ES-I3 (cell line): ENCODE results near the gene EIF3A.
A peak's percentile ranks its signal among the peaks of the same experiment; 100 is the strongest.
"Not testable (repeated sequence)": the region's sequence is repeated elsewhere in the genome, so short reads cannot be mapped to it uniquely, and the experiment has no call there.

Experiments
- H3K36me3 ChIP-seq: 2 replicates; pipeline ENCODE4 v1.6.1; 2013; ENCODE audit warnings: mild to moderate bottlenecking, low read length, control low read depth, moderate library complexity; ENCODE audit not compliant: insufficient read depth
- H3K4me1 ChIP-seq: 2 replicates; pipeline ENCODE4 v1.6.1; 2013; ENCODE audit warnings: mild to moderate bottlenecking, control low read depth, low read length; ENCODE audit not compliant: insufficient read depth
- H3K9ac ChIP-seq: 2 replicates; pipeline ENCODE4 v1.6.1; 2013; ENCODE audit warnings: low read depth, mild to moderate bottlenecking, low read length, moderate library complexity
- H3K9me3 ChIP-seq: 2 replicates; pipeline ENCODE4 v1.6.1; 2013; ENCODE audit warnings: mild to moderate bottlenecking, low read length, moderate library complexity; ENCODE audit not compliant: control insufficient read depth, insufficient read depth

The EIF3A gene

DNA sequence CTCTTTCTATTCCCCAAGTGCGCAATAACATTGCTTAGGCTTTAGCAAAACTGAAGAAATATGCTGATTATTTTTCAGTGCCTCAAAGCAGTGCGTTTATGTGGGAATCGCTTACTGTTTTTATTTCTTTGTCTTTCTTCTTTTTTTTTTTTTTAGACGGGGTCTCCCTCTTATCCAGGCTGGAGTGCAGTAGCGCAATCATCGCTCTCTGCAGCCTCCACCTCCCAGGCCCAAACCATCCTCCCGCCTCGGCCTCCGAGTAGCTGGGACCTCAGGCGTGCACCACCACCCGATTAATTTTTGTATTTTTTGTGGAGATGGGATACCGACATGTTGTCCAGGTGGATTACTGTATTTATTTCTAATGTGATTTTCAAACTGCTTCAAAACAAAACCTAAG lies 24.5 kb upstream of the EIF3A start:
- Histone ChIP-seq H3K4me1 (no peaks in the 10 kb centered on the region), H3K9me3 (no peaks in the 10 kb centered on the region), H3K36me3 (no peaks in the 10 kb centered on the region; the same call in none of the 2 replicates), H3K9ac (peak overlapping the region; percentile 94; the same call in 1 of the 2 replicates)

DNA sequence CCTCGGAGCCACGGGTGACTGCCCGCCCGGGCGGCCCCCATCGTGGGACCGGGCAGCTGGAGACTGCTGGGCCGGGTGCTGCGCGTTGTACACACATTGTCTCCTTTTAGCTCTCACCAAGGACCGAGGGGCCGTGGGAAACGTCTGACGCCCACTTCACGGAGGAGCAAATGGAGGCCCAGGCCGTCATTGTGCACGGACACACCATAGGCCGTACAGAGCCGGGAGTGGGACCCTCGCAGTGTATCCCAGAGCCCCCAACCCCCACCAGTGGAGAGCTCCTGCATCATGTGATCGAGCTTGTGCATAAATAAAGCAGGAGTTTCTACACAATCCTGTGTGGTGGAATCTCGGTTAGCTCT lies 24.0 kb upstream of the EIF3A start:
- H3K36me3 ChIP-seq = no peaks in the 10 kb centered on the region; the same call in none of the 2 replicates
- no peaks in the 10 kb centered on the region for H3K9me3 ChIP-seq
- H3K9ac ChIP-seq = peak overlapping the region; percentile 94
- no peaks in the 10 kb centered on the region for H3K4me1 ChIP-seq

DNA sequence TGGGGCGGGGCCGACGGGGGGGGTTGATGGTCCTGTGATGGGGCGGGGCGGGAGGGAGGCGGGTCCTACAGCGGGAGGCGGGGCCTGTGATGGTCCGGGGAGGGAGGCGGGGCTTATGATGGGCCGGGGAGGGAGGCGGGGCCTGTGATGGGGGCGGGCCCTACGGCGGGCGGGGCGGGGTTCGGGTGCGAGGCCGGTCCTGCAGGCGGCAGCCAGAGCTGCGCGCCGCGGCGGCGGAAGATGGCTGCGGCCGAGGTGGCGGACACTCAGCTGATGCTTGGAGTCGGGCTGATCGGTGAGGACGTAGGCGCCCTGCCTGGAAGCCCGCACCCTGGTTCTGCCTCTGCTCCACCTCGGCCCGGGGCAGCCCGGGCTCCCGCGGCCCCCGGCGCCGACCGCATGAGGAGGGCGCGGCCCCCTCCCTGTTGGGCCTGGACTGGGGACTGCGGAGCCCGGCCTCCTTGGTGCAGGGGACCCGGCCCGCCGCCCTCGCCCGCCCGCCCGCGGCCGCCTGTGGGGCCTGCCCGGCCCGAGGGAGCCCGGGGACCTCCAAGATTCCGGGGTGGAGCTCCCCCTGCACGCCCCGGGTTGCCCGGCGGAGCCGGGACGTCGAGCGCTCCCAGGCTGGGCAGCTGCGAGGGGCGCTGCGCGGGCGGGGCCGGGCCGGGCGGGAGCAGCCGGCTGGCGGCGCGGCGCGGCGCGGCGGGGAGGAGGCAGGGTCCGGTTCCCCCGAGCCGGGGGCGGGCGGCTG lies 23.5 kb upstream of the EIF3A start, which contains the start of gene DENND10:
Gene DENND10, plus strand, starts transcription at position 211 of the 751 bp plus-strand sequence. Its CDS starts 30 bp downstream, at position 241.
- Histone ChIP-seq H3K9me3 (no peaks in the 10 kb centered on the region), H3K9ac (peak within 1 kb of the TSS; percentile 94), H3K4me1 (no peaks in the 10 kb centered on the region), H3K36me3 (no peaks in the 10 kb centered on the region; the same call in none of the 2 replicates)

DNA sequence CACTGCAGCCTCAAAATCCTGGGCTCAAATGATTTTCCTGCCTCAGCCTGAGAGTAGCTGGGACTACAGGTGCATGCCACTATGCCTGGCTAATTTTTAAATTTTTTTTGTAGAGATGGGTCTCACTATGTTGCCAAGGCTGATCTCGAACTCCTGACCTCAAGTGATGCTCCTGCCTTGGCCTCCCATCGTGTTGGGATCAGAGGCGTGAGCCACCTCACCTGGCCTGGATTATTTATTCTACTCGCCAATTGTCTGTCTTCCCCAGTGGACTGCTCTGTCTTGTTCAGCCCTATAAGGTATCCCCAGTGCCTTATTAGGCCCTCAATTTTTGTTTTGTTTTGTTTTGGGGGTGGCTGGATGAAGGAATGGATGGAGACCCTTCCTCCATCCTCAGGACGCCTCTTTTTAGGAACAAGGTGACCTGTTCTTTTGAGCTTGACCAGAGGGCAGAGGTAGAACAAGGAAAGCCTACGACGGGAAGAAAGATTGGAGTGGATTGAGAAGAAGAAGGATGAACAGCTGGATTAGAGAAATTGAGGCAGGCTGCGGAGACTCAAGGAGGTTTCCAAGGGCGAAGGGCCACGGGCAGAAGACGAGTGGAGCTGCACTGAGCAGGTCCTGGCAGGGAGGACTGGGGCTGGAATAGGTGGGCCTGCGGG lies 22.8 kb upstream of the EIF3A start:
- no peaks in the 10 kb centered on the region; the same call in none of the 2 replicates for H3K36me3 ChIP-seq
- H3K9me3 ChIP-seq = no peaks in the 10 kb centered on the region
- no peaks in the 10 kb centered on the region for H3K4me1 ChIP-seq
- H3K9ac ChIP-seq = no peak overlapping the region; the same call in 1 of the 2 replicates

DNA sequence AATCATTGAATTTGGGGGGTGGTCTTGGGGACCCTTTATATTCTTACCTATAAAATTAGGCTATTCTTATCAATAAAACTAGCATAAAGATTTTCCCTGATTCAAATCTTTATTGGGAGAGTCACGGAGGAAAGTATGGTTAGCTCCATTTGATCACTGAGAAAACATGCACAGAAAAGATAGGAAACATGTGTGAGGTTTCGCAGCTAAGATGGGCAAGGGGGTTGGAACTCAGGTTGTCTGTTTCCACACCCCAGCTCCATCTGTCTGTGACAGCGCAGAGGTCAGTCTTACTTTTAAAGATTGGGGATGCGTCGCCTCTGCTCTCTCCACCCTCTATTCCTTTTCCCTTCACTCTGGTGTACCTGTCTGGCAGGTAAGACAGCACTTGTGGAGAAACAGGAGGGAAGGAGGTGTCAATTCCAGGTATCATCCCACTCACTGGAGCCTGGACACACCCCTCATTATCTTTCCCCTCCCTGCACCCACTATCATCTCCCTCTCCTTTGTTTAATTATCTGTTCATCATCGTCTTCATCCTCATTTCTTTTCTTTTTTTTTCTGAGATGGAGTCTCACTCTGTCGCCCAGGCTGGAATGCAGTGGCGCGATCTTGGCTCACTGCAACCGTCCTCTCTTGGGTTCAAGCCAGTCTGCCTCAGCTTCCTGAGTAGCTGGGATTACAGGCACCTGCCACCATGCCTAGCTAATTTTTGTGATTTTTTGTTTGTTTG lies 20.9 kb upstream of the EIF3A start:
- Histone ChIP-seq H3K9me3 (no peaks in the 10 kb centered on the region), H3K4me1 (no peaks in the 10 kb centered on the region), H3K36me3 (no peaks in the 10 kb centered on the region; the same call in 1 of the 2 replicates), H3K9ac (no peak overlapping the region)

DNA sequence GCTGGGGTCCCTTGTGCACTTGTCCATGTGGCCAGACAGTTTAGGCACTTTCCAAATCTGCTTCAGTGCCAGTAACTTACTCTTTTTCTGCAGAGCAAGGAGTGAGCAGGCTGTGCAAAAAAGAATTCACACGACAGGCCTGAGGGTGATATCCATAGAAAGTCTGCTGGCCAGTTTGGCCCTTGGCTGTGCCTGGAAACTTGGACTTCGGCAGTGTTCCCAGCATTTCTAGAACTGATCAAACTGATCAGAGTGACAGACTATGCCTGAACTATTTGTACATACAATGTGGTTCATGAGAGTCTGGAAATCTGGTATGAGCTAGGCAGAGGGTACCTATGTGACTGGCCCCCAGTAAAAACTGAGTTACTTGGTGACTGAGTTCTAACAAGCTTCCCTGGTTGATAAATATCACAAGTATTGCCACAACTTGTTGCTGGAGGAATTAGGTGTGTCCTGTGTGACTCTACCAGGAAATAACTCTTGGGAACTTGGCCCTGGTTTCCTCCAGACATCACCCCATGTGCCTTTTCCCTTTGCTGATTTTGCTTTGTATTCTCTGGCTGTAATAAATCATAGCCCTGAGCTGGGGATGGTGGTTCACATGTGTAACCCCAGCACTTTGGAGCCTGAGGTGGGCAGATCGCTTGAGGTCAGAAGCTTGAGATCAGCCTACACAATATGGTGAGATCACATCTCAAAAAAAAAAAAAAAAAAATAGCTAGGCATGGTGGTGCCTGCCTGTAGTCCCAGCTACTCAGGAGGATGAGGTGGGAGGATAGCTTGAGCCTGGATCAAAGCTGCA lies 20.0 kb upstream of the EIF3A start:
- Histone ChIP-seq H3K9me3 (no peaks in the 10 kb centered on the region), H3K9ac (no peak overlapping the region), H3K4me1 (no peaks in the 10 kb centered on the region), H3K36me3 (no peaks in the 10 kb centered on the region)

DNA sequence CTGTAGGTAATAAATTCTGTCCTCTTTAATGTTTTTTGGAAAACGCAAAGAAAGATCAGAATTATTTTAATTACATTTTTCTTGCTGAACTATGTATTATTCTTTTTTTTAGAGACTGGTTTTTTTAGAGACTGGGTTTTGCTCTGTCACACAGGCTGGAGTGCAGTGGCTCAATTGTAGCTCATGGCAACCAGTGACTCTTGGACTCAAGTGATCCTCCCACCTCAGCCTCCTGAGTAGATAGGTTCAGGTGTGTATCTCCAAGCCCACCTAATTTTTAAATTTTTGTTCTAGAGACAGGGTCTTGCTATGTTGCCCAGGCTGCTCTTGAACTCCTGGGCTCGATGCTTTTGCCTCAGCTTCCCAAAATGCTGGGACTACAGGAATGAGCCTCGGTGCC lies 18.0 kb upstream of the EIF3A start:
- Histone ChIP-seq H3K36me3 (no peaks in the 10 kb centered on the region), H3K9me3 (no peaks in the 10 kb centered on the region), H3K4me1 (peaks cover 3% of the 10 kb centered on the region; the same call in 1 of the 2 replicates), H3K9ac (no peak overlapping the region)

DNA sequence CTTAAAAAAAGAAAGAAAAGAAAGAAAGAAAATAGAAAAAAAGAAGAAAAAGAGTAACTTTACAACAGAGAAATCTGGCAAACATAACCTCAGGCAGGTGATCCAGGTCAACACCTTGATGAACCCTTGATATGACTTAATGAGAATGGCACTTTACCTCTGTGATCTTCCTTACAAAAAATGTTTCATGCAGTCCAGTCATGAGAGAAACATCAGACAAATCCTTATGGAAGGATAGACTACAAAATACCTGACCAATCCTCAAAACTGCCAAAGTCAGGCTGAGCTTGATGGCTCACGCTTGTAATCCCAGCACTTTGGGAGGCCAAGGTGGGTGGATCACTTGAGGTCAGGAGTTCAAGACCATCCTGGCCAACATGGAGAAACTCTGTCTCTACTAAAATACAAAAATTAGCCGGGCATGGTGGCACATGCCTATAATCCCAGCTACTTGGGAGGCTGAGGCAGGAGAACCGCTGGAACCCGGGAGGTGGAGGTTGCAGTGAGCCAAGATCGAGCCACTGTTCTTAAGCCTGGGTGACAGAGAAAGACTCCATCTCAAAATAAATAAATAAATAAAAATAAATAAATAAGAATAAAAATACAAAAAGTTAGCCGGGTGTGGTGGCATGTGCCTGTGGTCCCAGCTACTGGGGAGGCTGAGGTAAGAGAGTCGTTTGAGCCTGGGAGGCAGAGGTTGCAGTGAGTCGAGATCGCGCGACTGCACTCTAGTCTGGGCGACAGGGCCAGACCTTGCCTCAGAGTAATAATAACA lies 16.2 kb upstream of the EIF3A start:
- not testable (repeated sequence) for H3K4me1 ChIP-seq, H3K36me3 ChIP-seq, H3K9me3 ChIP-seq, H3K9ac ChIP-seq

DNA sequence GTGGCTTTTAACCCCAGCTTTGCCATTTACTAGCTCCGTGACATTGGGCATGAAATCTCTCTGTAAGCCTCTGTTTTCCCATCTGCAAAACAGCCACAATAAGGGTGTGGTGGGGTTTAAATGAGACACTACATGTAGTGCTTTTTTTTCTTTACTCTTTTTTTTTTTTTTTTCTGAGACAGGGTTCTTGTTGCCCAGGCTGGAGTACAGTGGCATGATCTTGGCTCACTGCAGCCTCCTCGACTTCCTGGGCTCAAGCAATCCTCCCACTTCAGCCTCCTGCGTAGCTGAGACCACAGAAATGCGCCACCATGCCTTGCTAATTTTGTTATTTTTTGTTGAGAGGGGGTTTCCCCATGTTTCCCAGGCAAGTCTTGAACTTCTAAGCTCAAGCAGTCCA lies 15.0 kb upstream of the EIF3A start:
- Histone ChIP-seq H3K36me3 (no peaks in the 10 kb centered on the region), H3K4me1 (peaks cover 3% of the 10 kb centered on the region; the same call in 1 of the 2 replicates), H3K9ac (no peak overlapping the region), H3K9me3 (no peaks in the 10 kb centered on the region)

DNA sequence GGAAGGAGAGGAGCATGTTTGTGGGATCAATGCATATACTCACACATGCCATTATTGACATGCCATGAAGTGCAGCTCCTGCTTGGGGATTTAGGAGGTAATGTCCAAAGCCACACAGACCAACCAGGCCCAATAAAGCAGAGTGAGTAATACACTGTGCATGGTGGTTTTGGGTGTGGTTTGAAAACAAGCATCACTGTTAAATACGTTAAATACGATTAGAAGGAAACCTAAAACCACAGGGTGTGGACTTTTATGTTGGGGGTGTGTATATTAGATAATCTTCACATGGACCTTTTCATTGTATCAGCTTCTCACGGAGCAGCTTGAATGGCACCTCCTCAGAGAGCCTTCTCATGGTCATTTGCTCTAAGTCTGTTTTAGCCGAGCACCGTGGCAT lies 10.4 kb upstream of the EIF3A start:
- peaks cover 3% of the 10 kb centered on the region; the same call in 1 of the 2 replicates for H3K4me1 ChIP-seq
- H3K9ac ChIP-seq = no peak overlapping the region
- H3K36me3 ChIP-seq = no peaks in the 10 kb centered on the region
- no peaks in the 10 kb centered on the region for H3K9me3 ChIP-seq

DNA sequence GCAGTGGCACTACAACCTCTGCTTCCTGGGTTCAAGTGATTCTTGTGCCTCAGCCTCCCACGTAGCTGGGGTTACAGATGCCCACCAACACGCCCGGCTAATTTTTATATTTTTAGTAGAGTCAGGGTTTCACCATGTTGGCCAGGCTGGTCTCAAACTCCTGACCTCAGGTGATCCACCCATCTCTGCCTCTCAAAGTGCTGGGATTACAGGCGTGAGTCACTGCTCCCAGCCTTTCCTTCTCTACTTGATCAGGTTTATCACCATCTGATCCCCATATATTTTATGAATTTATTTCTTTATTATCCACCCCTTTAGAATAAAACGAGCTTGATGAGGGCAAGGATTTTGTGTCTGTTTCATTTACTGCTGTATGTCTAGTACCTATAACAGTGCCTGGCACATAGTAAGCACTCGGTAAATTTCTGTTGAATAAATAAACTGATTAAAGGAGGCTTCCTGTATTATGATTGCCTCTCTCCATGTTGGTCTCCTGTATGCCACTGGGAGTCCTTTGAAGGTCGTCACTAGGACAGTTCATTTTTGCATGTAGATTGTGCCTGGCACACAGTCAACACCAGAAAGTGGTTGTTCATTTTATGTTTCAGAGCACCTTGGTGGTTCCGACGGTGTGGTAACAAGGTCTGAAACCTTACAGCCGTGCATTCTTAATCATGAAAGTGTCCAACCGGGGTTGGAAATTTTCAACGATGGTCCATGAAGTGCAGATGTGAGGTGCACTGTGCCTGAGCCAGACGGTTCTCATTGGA lies 9.6 kb upstream of the EIF3A start:
- no peaks in the 10 kb centered on the region for H3K36me3 ChIP-seq
- no peak overlapping the region for H3K9ac ChIP-seq
- peaks cover 3% of the 10 kb centered on the region; the same call in 1 of the 2 replicates for H3K4me1 ChIP-seq
- no peaks in the 10 kb centered on the region for H3K9me3 ChIP-seq

DNA sequence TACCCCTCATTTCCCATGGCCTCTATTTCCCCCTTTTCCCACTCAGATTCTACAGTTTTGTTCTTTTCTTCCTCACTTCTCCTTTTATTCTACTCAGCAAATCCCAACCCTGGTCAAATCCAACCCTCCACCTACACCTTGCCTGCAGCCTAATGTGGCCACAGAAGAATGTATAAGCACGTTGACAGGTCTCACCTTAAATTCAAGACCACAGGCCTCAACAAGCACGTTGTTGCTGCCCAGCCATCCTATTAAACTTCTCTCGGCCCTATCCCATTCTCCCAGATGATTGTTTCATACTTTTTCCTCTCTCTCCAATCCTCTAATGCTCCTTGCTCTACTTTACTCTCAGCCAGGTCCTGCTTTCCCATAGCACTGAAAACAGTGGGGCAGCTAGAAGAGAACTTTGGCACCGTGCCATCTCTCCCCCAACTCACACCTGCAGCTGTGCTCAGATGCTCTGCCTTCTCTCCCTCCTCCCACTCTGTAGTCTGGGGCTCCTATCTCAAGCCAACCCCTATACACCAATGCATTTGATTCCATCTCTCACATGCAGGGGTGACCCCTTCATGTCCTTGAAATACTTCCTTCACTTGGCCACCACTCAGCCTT lies 6.8 kb upstream of the EIF3A start:
- no peaks in the 10 kb centered on the region for H3K36me3 ChIP-seq
- H3K9me3 ChIP-seq = no peaks in the 10 kb centered on the region
- no peak overlapping the region for H3K9ac ChIP-seq
- H3K4me1 ChIP-seq = no peaks in the 10 kb centered on the region
